ENCODE results near the gene ARHGAP44. TPM values are rescaled to one million over a fixed set of nuclear protein-coding genes. Genes with fewer than 3 reads are reported as not detected.

ARHGAP44 gene
- total and polyA plus RNA-seq, 2 of the 8 experiments (the other 6 are each of a cell fraction or from before 2014, with no cell fraction given) = 6.2 to 22.2 TPM

DNA sequence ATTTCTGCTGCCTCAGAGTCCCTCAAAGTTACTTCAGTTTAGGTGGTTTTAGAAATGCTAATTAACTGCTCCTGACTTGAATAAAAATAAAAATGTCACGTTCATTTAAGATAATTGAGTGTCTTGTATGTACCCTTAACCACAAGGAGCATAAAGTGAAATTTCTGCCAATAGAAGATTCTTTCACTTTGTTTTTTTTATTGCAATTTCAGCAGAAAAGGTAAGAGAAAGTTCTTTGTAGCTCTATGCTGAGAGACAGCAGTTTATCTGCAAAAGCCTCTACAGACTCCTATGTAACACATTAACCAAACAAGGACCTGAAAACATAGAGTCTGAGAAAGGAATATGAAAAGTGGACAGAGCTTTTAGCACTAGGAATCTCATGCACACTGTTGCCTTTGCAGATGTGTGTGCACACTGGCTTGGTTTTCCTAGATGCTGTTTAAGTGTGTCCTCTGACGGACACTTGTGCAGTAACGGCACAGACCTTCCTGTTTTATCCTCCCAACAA lies 11.6 kb downstream of the ARHGAP44 start:
- Histone ChIP-seq H3K9me3 (ENCODE audit: insufficient read depth in 2 of 2, low read depth in 1 of 2, low read length in 1 of 2) (no peaks in the 10 kb centered on the region), H3K36me3 (ENCODE audit: control insufficient read depth in 2 of 4, insufficient read depth in 4 of 4, low read length in 3 of 4) (no peaks in the 10 kb centered on the region), H4K20me1 (replicated peaks in 1 of 2; ENCODE audit: control insufficient read depth in 1 of 2, insufficient read depth in 2 of 2, low read length in 2 of 2) (peaks cover 0 to 4% of the 10 kb centered on the region in 2 experiments), H3K9ac (replicated peaks in 1 of 4; ENCODE audit: extremely low read depth in 1 of 4, low read depth in 3 of 4, low read length in 3 of 4) (no peak overlapping the region), H2BK120ac (replicated peaks; ENCODE audit: low read depth, low read length) (no peak overlapping the region), H3K23me2 (ENCODE audit: low read depth, low read length) (no peaks in the 10 kb centered on the region), H3K14ac (ENCODE audit: insufficient read length) (no peak overlapping the region), H3K4me3 (ENCODE audit: extremely low read depth in 1 of 4, insufficient read depth in 2 of 4, low read depth in 3 of 4, low read length in 4 of 4) (no peak overlapping the region), H3K27me3 (replicated peaks in 1 of 4; ENCODE audit: control insufficient read depth in 3 of 4, extremely low read depth in 1 of 4, insufficient read depth in 3 of 4, low read length in 3 of 4) (no peaks in the 10 kb centered on the region), H2AK5ac (ENCODE audit: low read depth, low read length) (no peak overlapping the region), H3K27ac (ENCODE audit: low read depth, low read length) (no peak overlapping the region), H3K56ac (replicated peaks; ENCODE audit: insufficient read length, low read depth, low read length) (no peak overlapping the region), H4K91ac (replicated peaks; ENCODE audit: insufficient read length, low read length) (no peak overlapping the region), H3K79me2 (ENCODE audit: control insufficient read depth in 1 of 2, insufficient read depth in 2 of 2, low read length in 2 of 2) (peaks cover 0 to 80% of the 10 kb centered on the region in 2 experiments; a peak in 3 of 4 replicates), H2BK20ac (ENCODE audit: low read length) (no peak overlapping the region), H3K23ac (ENCODE audit: insufficient read length) (no peak overlapping the region), H4K8ac (ENCODE audit: extremely low read depth, insufficient read depth, low read length) (no peak overlapping the region), H4K5ac (ENCODE audit: insufficient read length, low read depth, low read length) (no peak overlapping the region), H2BK12ac (ENCODE audit: low read depth, low read length) (no peak overlapping the region), H2BK15ac (ENCODE audit: low read length) (no peak overlapping the region), H2BK5ac (ENCODE audit: low read depth, low read length) (no peak overlapping the region), H3K4me1 (replicated peaks in 1 of 4; ENCODE audit: control insufficient read depth in 3 of 4, insufficient read depth in 4 of 4, low read length in 3 of 4) (no peaks in the 10 kb centered on the region), H3K4me2 (ENCODE audit: insufficient read depth in 1 of 2, low read depth in 2 of 2, low read length in 2 of 2) (no peak overlapping the region), H3K18ac (ENCODE audit: extremely low read depth, low read length) (no peak overlapping the region), H3K79me1 (ENCODE audit: low read depth, low read length) (peaks cover 4% of the 10 kb centered on the region), H3K4ac (replicated peaks; ENCODE audit: insufficient read length, low read depth, low read length) (no peak overlapping the region), H2AFZ (ENCODE audit: low read length) (no peak overlapping the region)
- no peak for TF ChIP-seq SIN3A (conservative IDR thresholded peaks at IDR 0.05 in 1 of 2, IDR thresholded peaks at IDR 0.05 in 1 of 2; ENCODE audit: low read depth in 1 of 2, low read length in 2 of 2)
- TF ChIP-seq SRF (IDR thresholded peaks at IDR 0.05; ENCODE audit: low read depth, low read length) = no peak
- no peak for TF ChIP-seq RFX5 (IDR thresholded peaks at IDR 0.05; ENCODE audit: borderline replicate concordance, low read depth, low read length)
- ChIA-PET CTCF (ENCODE audit: partially characterized antibody) (no interaction called here), POLR2A (ENCODE audit: partially characterized antibody) (no interaction called here)
- no peak for DNase-seq (ENCODE audit: low read depth in 1 of 2, low spot score in 2 of 2)
- 74% methylated on average over 3 of the region's 3 CpGs; no CpG with 5 or more reads in 1 of the 2 experiments for WGBS, 2 experiments (ENCODE audit: extremely low coverage in 1 of 2, insufficient coverage in 1 of 2, insufficient read length in 1 of 2, insufficient replicate concordance in 2 of 2, low coverage in 1 of 2, low lambda C conversion rate in 2 of 2, missing lambda C conversion rate in 1 of 2)
- no peak for FAIRE-seq

Data from H1 (cell line).